ENCODE measurements around the gene WDR90. TPM values are rescaled to one million over a fixed set of nuclear protein-coding genes. Genes with fewer than 3 reads are reported as not detected.

The WDR90 gene
- total RNA-seq, 2 donors from 2014 or later, result 22.7 to 39.4 TPM

GRCh38 chr16:609316-609715 lies 39.8 kb upstream of the WDR90 start:
- no peak for DNase-seq (ENCODE audit: low spot score)
- Histone ChIP-seq H3K36me3 (no peaks in the 10 kb centered on the region), H3K27ac (no peak overlapping the region), H3K9me3 (no peaks in the 10 kb centered on the region), H3K4me3 (no peak overlapping the region), H3K27me3 (replicated peaks; ENCODE audit: insufficient read depth) (no peaks in the 10 kb centered on the region), H3K4me1 (ENCODE audit: control insufficient read depth in 1 of 2, low read depth in 2 of 2) (no peaks in the 10 kb centered on the region)
- TF ChIP-seq CTCF (IDR thresholded peaks at IDR 0.05), result no peak
- ATAC-seq (ENCODE audit: insufficient number of reproducible peaks, low FRiP score, low read depth), result no peak

- ATAC-seq (ENCODE audit: insufficient number of reproducible peaks, low FRiP score, low read depth) (no peak), DNase-seq (ENCODE audit: low spot score) (no peak)
- Histone ChIP-seq H3K27ac (no peak overlapping the region), H3K27me3 (replicated peaks; ENCODE audit: insufficient read depth) (no peaks in the 10 kb centered on the region), H3K4me1 (ENCODE audit: control insufficient read depth in 1 of 2, low read depth in 2 of 2) (no peaks in the 10 kb centered on the region), H3K36me3 (no peaks in the 10 kb centered on the region), H3K9me3 (no peaks in the 10 kb centered on the region), H3K4me3 (no peak overlapping the region)
- TF ChIP-seq CTCF (IDR thresholded peaks at IDR 0.05), result no peak
Observed at GRCh38 chr16:609984-610383, 39.2 kb upstream of the WDR90 start.

GRCh38 chr16:610513-611381 lies 38.4 kb upstream of the WDR90 start:
- no peak overlapping the region for H3K4me3 ChIP-seq
- ATAC-seq (ENCODE audit: insufficient number of reproducible peaks, low FRiP score, low read depth) (no peak), DNase-seq (ENCODE audit: low spot score) (no peak)
- peak; percentile 38 for TF ChIP-seq CTCF (IDR thresholded peaks at IDR 0.05)
- no peaks in the 10 kb centered on the region for H3K27me3 ChIP-seq (replicated peaks; ENCODE audit: insufficient read depth)
- no peaks in the 10 kb centered on the region for H3K9me3 ChIP-seq
- no peak overlapping the region for H3K27ac ChIP-seq
- no peaks in the 10 kb centered on the region for H3K4me1 ChIP-seq (ENCODE audit: control insufficient read depth in 1 of 2, low read depth in 2 of 2)
- no peaks in the 10 kb centered on the region for H3K36me3 ChIP-seq

GRCh38 chr16:615122-615521 lies 34.0 kb upstream of the WDR90 start:
- ATAC-seq (ENCODE audit: insufficient number of reproducible peaks, low FRiP score, low read depth), result no peak
- TF ChIP-seq CTCF (IDR thresholded peaks at IDR 0.05), result no peak
- no peaks in the 10 kb centered on the region for H3K36me3 ChIP-seq
- no peaks in the 10 kb centered on the region for H3K27me3 ChIP-seq (replicated peaks; ENCODE audit: insufficient read depth)
- H3K4me3 ChIP-seq, result no peak overlapping the region
- no peaks in the 10 kb centered on the region for H3K4me1 ChIP-seq (ENCODE audit: control insufficient read depth in 1 of 2, low read depth in 2 of 2)
- no peak overlapping the region for H3K27ac ChIP-seq
- no peak for DNase-seq (ENCODE audit: low spot score)
- no peaks in the 10 kb centered on the region for H3K9me3 ChIP-seq

DNA sequence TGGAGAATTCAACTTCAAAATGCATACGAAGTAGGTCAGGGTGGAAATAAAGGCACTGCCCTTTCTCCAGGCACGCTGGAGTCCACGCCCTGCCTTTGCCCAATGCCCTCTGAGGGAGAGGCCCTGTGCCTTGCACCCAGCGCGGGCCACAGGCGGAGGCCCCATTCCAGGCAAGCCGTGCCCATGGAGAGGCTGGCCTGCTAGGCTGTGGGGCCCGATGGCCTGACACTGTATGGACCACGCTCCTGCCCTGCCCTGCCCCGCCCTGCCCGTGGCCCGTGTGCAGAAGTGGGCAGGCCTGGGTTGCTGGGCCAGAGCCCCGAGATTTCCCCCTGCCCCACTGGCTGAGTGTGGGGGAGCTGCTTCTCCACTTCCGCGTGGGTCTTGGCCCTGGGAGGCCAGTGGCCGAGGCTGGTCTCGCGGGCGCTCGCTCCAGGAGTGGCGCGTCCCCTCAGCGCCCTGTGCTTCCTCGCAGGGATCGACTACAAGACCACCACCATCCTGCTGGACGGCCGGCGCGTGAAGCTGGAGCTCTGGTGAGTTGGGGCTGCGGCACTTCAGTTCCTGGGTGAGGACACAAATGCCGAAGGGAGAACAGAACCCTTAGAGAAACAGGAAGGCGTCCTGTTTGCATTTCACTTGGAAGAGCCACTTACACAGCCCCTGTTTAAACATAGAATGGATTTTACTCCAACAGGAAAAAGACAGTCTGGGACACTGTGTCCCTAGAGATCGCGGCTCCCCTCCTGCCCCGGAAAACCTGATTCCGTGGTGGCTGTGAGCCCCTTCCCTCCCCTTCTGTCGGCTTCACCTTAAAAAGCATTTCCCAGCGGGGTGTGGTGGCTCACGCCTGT lies 32.2 kb upstream of the WDR90 start:
- DNase-seq (ENCODE audit: low spot score) (no peak), ATAC-seq (ENCODE audit: insufficient number of reproducible peaks, low FRiP score, low read depth) (no peak)
- Histone ChIP-seq H3K36me3 (no peaks in the 10 kb centered on the region), H3K4me3 (no peak overlapping the region), H3K4me1 (ENCODE audit: control insufficient read depth in 1 of 2, low read depth in 2 of 2) (no peaks in the 10 kb centered on the region), H3K9me3 (no peaks in the 10 kb centered on the region), H3K27ac (no peak overlapping the region), H3K27me3 (replicated peaks; ENCODE audit: insufficient read depth) (no peaks in the 10 kb centered on the region)
- TF ChIP-seq CTCF (IDR thresholded peaks at IDR 0.05), result no peak
